Measurements from ENCODE around the gene ENTPD5.
"Not testable (repeated sequence)": the region's sequence is repeated elsewhere in the genome, so short reads cannot be mapped to it uniquely, and the experiment has no call there.

Gene ENTPD5

DNA sequence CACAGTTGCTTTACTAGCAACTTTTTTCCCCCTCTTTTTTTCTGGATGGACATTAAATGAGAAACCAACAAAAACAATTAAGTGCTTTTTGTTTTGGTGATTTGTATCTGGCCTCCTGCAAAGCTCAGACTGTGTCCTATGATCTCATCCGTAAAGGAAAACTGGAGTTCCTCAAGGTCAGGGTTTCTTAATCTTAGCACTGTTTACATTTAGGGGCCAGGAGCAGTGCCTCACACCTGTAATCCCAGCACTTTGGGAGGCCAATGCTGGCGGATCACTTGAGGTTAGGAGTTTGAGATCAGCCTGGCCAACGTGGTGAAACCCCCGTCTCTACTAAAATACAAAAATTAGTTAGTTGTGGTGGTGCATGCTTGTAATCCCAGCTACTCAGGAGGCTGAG is 28.0 kb downstream of the ENTPD5 start:
- no peak overlapping the region for H3K4me3 Mint-ChIP-seq
- H3K4me1 Mint-ChIP-seq (ENCODE audit: low read depth) = no peaks in the 10 kb centered on the region
- H3K36me3 Mint-ChIP-seq (ENCODE audit: low read depth) = peaks cover 11% of the 10 kb centered on the region
- no peak overlapping the region for H3K27ac Mint-ChIP-seq
- no peaks in the 10 kb centered on the region for H3K27me3 Mint-ChIP-seq (ENCODE audit: low read depth)
- H3K9me3 Mint-ChIP-seq = no peaks in the 10 kb centered on the region

DNA sequence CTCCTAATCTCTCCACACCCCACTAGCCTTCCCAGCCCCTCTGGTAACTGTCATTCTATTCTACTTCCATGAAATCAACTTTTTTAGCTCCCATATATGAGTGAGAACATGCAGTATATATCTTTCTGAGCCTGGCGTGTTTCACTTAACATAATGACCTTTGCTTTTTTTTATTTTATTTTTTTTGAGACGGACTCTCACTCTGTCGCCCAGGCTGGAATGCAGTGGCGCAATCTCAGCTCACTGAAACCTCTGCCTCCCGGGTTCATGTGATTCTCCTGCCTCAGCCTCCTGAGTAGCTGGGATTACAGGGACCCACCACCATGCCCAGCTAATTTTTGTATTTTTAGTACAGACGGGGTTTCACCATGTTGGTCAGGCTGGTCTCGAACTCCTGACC is 30.4 kb downstream of the ENTPD5 start:
- not testable (repeated sequence) for H3K27me3 Mint-ChIP-seq (ENCODE audit: low read depth); H3K27ac Mint-ChIP-seq; H3K9me3 Mint-ChIP-seq; H3K4me3 Mint-ChIP-seq; H3K4me1 Mint-ChIP-seq (ENCODE audit: low read depth)
- H3K36me3 Mint-ChIP-seq (ENCODE audit: low read depth) = peaks cover 13% of the 10 kb centered on the region

DNA sequence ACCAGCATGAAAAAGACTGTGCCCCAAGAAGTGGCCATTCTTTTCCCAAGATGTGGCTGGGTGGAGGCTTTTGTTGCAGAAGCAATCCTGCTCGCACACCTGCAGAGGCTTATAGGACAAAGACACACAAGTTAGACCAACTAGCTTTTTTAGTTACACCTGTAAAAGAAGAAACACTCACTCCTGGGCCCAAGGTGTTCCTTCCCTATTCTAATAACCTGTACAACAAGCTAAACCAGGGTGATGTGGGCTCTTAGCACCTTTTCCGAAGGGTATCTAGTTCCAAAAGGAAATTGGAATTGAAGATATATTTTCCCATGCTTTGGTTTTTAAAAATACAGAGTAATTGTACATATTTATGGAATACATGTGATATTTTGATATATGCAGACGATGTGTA is 31.0 kb downstream of the ENTPD5 start:
- Mint-ChIP-seq H3K9me3 (no peaks in the 10 kb centered on the region), H3K36me3 (ENCODE audit: low read depth) (peaks cover 13% of the 10 kb centered on the region), H3K27me3 (ENCODE audit: low read depth) (no peaks in the 10 kb centered on the region), H3K4me1 (ENCODE audit: low read depth) (no peaks in the 10 kb centered on the region), H3K27ac (no peak overlapping the region), H3K4me3 (no peak overlapping the region)

DNA sequence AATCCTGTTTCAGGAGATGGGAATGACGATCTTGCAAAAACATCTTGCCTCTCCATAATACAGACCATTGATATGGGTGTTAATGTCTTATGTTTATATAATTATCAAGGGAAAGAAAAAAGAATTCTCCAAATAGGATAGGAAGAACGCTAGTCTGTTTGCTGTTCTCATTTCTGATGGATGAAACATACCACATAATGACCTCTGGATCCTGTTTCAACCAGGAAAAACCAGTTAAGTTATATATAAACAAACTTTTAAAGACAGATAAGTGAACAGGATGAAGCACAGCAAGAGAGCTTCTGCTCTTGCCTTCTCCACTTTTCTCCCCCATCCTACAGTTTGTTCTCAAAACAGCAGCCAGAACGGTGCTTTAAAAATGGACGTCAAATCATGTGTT is 41.2 kb downstream of the ENTPD5 start:
- Mint-ChIP-seq H3K27me3 (ENCODE audit: low read depth) (no peaks in the 10 kb centered on the region), H3K27ac (no peak overlapping the region), H3K4me3 (no peak overlapping the region), H3K9me3 (no peaks in the 10 kb centered on the region), H3K36me3 (ENCODE audit: low read depth) (no peaks in the 10 kb centered on the region), H3K4me1 (ENCODE audit: low read depth) (no peaks in the 10 kb centered on the region)

DNA sequence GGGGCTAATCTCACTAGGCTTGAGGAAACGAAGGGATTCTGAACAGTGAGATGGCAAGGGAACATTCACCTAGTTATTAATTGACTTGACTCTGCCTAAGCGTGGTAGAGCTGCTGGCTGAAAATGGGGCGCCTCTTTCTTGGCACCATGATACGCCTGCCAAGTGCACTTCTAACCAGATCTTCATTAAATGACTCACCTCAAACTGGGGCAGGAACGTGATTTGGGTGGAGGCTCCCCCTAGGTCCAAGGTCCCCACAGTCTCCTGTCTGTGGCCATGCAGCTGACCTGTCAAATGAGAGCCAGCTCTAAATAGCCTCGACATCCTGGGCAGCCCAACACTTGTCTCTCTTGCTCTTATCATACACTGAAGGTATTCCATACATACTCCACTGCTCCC is 43.0 kb downstream of the ENTPD5 start:
- Mint-ChIP-seq H3K27ac (no peak overlapping the region), H3K4me3 (no peak overlapping the region), H3K9me3 (no peaks in the 10 kb centered on the region), H3K27me3 (ENCODE audit: low read depth) (no peaks in the 10 kb centered on the region), H3K36me3 (ENCODE audit: low read depth) (no peaks in the 10 kb centered on the region), H3K4me1 (ENCODE audit: low read depth) (no peaks in the 10 kb centered on the region)

DNA sequence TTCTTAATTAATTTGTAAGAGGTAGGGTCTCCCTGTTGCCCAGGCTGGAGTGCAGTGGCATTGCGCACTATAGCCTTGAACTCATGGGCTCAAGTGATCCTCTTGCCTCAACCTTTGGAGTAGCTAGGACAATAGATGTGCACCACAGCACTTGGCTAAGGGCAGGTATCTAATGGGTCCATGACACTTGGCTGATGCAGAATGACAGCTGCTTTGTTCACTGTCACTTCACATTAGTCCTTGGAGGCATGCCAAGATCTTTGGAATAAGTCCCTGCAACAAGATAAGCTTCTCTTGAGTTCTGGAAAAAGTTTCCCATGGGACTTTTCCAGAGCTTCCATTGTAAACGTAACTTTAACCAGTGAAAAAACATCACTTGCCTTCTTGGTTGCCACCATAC is 45.6 kb downstream of the ENTPD5 start:
- Mint-ChIP-seq H3K4me3 (no peak overlapping the region), H3K4me1 (ENCODE audit: low read depth) (no peaks in the 10 kb centered on the region), H3K36me3 (ENCODE audit: low read depth) (peaks cover 3% of the 10 kb centered on the region), H3K27ac (no peak overlapping the region), H3K9me3 (no peaks in the 10 kb centered on the region), H3K27me3 (ENCODE audit: low read depth) (no peaks in the 10 kb centered on the region)

DNA sequence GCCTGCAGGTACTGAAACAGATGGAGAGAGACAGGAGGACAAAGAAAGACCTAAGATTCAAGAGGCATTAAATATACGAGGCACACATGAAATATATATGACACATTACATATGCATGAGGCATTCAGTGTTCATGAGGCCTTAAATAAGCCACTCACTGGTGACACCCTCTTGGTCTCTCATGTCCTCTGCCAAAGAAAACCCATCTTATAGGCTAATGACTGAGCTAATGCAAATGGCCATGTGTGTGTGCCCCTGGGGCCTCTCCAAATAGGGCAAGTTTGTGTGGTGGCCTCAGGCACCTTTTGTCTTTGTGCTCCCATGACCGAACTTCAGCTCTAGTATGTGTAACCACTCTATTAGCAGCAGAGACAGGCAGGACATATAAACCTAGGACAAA is 50.2 kb downstream of the ENTPD5 start:
- Mint-ChIP-seq H3K4me1 (ENCODE audit: low read depth) (no peaks in the 10 kb centered on the region), H3K4me3 (no peak overlapping the region), H3K27ac (no peak overlapping the region), H3K27me3 (ENCODE audit: low read depth) (no peaks in the 10 kb centered on the region), H3K9me3 (no peaks in the 10 kb centered on the region), H3K36me3 (ENCODE audit: low read depth) (peaks cover 5% of the 10 kb centered on the region)

DNA sequence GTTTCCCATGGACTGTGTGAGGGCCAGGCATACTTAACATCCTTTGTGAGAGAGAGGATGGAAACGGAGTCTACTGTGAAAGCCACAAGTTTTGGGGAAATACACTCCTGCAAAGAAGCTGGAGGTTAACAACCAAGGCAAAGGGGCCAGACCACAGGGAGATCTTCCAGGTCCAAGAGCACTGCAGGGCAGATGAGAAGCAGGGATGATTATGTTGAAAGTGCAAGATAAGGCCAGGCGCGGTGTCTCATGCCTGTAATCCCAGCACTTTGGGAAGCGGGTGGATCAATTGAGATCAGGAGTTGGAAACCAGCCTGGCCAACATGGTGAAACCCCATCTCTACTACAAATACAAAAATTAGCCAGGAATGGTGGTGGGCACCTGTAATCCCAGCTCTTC is 53.9 kb downstream of the ENTPD5 start:
- H3K27me3 Mint-ChIP-seq (ENCODE audit: low read depth) = no peaks in the 10 kb centered on the region

DNA sequence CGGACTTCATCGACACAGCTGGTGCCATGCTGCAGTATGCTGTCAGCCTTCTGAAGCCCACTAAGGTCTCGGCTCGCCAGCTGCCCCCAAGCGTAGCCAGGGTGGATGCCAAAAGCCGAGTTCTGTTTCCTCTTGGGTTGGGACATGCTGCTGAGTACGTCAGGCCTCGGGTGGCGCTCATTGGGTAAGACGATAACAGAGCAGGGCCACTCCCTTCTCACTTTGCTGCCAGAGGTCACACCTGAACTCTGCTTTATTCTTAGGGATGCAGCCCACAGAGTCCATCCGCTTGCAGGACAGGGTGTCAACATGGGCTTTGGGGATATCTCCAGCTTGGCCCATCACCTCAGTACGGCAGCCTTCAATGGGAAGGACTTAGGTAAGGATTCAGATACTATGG is 57.9 kb downstream of the ENTPD5 start:
- Mint-ChIP-seq H3K36me3 (ENCODE audit: low read depth) (peaks cover 26% of the 10 kb centered on the region), H3K4me3 (no peak overlapping the region), H3K4me1 (ENCODE audit: low read depth) (no peaks in the 10 kb centered on the region), H3K27ac (no peak overlapping the region), H3K27me3 (ENCODE audit: low read depth) (no peaks in the 10 kb centered on the region), H3K9me3 (no peaks in the 10 kb centered on the region)

More for the DNA sequence above, 53.9 kb downstream of the ENTPD5 start:
- H3K4me1 Mint-ChIP-seq (ENCODE audit: low read depth) = no peaks in the 10 kb centered on the region
- H3K36me3 Mint-ChIP-seq (ENCODE audit: low read depth) = peaks cover 16% of the 10 kb centered on the region
- no peak overlapping the region for H3K4me3 Mint-ChIP-seq
- no peak overlapping the region for H3K27ac Mint-ChIP-seq
- H3K9me3 Mint-ChIP-seq = no peaks in the 10 kb centered on the region

DNA sequence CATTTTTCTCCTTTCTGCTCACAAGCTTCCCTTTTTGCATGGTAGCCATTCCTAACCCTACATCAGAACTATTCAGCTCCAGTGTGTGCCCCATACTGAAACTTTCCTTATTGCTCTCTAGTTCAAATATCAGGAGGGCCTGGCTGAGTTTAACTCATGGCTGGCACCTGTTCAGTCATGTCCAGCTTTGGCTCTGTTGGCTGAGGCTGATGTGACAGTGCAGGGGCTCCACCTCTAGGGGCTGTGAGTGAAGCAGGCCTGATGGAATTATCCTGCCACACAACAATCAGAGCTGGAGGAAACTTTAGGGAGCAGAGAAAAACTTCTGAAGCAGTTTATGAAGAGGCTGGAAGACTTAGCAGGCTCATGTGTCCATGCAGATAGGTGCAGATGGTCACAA is 60.5 kb downstream of the ENTPD5 start:
- Mint-ChIP-seq H3K27me3 (ENCODE audit: low read depth) (no peaks in the 10 kb centered on the region), H3K9me3 (no peaks in the 10 kb centered on the region), H3K4me3 (no peak overlapping the region), H3K4me1 (ENCODE audit: low read depth) (no peaks in the 10 kb centered on the region), H3K36me3 (ENCODE audit: low read depth) (peaks cover 24% of the 10 kb centered on the region), H3K27ac (no peak overlapping the region)

DNA sequence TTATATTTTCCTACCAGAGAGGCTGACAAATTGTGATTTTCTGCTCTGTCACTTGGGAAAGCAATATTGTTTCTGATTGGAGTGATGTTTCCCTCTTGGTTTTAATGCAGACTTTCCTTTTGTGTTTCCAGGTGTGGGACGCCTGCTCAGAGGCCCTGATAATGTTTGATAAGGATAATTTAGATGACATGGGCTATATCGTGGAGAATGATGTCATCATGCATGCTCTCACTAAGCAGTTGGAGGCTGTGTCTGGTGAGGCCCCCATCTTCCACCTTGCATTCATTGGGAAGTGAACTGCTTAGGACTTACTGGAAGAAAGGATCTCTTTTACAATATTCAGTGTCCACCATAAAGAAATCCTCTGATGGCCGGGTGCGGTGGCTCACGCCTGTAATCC is 63.4 kb downstream of the ENTPD5 start:
- Mint-ChIP-seq H3K27me3 (ENCODE audit: low read depth) (no peaks in the 10 kb centered on the region), H3K4me3 (no peak overlapping the region), H3K27ac (no peak overlapping the region), H3K9me3 (no peaks in the 10 kb centered on the region), H3K36me3 (ENCODE audit: low read depth) (peaks cover 17% of the 10 kb centered on the region), H3K4me1 (ENCODE audit: low read depth) (peaks cover 5% of the 10 kb centered on the region)

DNA sequence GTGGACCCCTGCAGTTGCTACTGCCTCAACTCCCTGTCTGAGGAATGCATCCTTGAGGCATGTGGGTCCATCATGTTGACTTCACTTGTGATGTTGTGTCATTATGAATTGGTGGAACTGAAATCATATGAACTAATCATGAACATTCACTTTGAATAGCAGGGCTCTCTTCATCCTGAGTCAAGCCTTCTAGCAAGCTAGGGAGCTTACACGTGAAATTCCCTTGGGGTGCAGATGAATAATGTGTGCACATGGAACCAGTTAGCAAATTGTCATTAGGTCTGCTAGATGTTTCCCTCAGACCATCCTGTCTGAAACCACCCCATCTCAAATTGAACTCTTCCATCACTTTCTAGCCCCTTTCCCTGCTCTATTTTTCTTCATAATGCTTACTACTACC is 65.4 kb downstream of the ENTPD5 start:
- H3K27ac Mint-ChIP-seq = no peak overlapping the region

DNA sequence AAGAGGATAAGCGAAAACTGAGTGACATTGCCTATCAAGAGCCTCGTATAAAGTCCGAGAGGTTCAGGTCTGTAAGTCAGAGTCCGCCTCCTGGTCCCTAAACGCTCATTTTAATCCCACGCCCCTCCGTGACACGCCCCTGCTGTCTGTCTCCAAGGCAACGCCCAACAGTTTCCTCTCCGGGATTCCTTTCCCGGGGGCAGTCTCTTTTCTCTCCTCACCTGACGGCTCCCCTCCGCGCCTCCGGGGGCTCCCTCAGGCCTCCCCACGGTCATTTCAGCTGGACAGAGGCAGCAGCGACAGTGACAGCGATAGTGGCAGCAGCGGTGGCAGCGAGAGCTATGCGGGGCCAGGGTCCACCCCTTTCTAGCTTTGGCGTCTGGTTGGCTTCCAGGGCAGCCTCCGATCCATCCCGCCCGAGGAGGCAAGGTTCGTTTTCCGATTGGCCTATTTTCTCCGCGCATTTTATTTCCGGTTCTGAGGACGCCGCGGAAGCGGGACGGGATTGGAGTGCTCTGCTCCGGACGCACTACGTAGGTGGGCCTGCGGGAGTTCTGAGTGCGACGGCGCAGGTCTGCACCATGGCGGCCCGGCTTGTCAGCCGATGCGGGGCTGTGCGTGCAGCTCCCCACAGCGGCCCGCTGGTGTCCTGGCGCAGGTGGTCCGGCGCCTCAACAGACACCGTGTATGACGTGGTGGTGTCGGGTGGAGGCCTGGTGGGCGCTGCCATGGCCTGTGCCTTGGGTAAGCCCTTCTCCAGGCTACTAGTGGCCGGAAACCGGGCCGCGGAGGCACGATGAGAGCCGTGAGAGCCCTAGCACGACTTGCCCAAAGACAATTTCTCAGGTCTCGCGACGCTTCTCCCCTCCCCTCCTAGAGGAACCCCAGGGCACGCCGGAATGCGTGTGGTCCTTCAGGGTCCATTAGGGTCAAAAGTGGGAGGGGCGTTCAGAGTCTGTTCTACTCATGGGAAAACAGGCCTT is 69.0 kb downstream of the ENTPD5 start, which contains the start of the genes COQ6 and FAM161B:
COQ6 (plus strand) TSS at position 551 of the 983 bp plus-strand sequence; CDS start at position 582, 31 bp downstream.
FAM161B (minus strand) TSS at position 343 of the 983 bp plus-strand sequence; CDS start at position 275, 68 bp downstream.
- H3K4me3 Mint-ChIP-seq = peak within 1 kb of the TSS; percentile 93
- no peaks in the 10 kb centered on the region for H3K27me3 Mint-ChIP-seq (ENCODE audit: low read depth)
- H3K27ac Mint-ChIP-seq = peak within 1 kb of the TSS; percentile 87
- H3K36me3 Mint-ChIP-seq (ENCODE audit: low read depth) = peaks cover 3% of the 10 kb centered on the region
- no peaks in the 10 kb centered on the region for H3K9me3 Mint-ChIP-seq
- peaks cover 11% of the 10 kb centered on the region for H3K4me1 Mint-ChIP-seq (ENCODE audit: low read depth)

More for the DNA sequence above, 65.4 kb downstream of the ENTPD5 start:
- Mint-ChIP-seq H3K36me3 (ENCODE audit: low read depth) (peaks cover 10% of the 10 kb centered on the region), H3K4me1 (ENCODE audit: low read depth) (peaks cover 11% of the 10 kb centered on the region), H3K27me3 (ENCODE audit: low read depth) (no peaks in the 10 kb centered on the region), H3K4me3 (no peak overlapping the region), H3K9me3 (no peaks in the 10 kb centered on the region)

DNA sequence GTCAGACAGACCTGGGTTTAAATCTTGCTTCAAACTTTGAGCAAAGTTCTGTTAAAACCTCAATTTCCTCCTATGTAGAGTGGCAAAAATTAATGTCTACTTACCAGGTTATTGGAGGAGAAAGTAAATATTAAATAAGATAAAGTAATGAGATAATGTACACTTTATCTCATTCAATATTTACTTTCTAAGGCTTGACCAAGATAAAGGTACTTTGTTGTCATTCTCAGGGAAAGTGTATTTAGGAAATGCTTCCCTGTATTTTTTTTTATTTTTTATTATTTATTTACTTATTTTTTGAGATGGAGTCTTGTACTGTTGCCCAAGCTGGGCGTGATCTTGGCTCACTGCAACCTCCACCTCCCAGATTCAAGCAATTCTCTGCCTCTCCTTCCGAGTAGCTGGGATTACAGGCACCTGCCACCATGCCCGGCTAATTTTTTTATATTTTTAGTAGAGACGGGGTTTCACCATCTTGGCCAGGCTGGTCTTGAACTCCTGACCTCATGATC is 73.9 kb downstream of the ENTPD5 start:
- Mint-ChIP-seq H3K36me3 (ENCODE audit: low read depth) (no peaks in the 10 kb centered on the region), H3K9me3 (no peaks in the 10 kb centered on the region), H3K27me3 (ENCODE audit: low read depth) (no peaks in the 10 kb centered on the region), H3K4me3 (no peak overlapping the region), H3K27ac (no peak overlapping the region), H3K4me1 (ENCODE audit: low read depth) (peaks cover 11% of the 10 kb centered on the region)

Measured in T-helper 1 cell treated with Interleukin-12 subunit alpha and Interleukin-12 subunit beta and Interleukin-4 antibody, amounts not matched to agents 30 μg/mL and 1 μg/mL, for 36 hours (primary cell).